Activated CD4-positive, alpha-beta T cell treated with anti-CD3 and anti-CD28 coated beads, Interleukin-2, Interleukin-4, amounts not matched to agents 100 ng/mL and 50 ng/mL, durations not matched to agents 16 hours and 8 hours (primary cell): ENCODE measurements around the gene DLGAP1.

Source experiments
- DNase-seq: peaks from one replicate; pipeline ENCODE4 v3.0.0-alpha.2; 2020; ENCODE audit warnings: low spot score

Gene DLGAP1

GRCh38 chr18:3773303-3773702 lies 681.8 kb downstream of the DLGAP1 start:
- no peak for DNase-seq

GRCh38 chr18:3771121-3771971 lies 683.8 kb downstream of the DLGAP1 start:
- peak; percentile 81 for DNase-seq

GRCh38 chr18:3761266-3761665 lies 693.8 kb downstream of the DLGAP1 start:
- DNase-seq: no peak

- DNase-seq: no peak
Observed at GRCh38 chr18:3760741-3761140, 694.4 kb downstream of the DLGAP1 start.

GRCh38 chr18:3759099-3759498 lies 696.0 kb downstream of the DLGAP1 start:
- DNase-seq: no peak

GRCh38 chr18:3758531-3758930 lies 696.6 kb downstream of the DLGAP1 start:
- DNase-seq: no peak

- DNase-seq: no peak
Observed at GRCh38 chr18:3757361-3757760, 697.7 kb downstream of the DLGAP1 start.

GRCh38 chr18:3753106-3753505 lies 702.0 kb downstream of the DLGAP1 start:
- DNase-seq: no peak

- no peak for DNase-seq
Observed at GRCh38 chr18:3748086-3748485, 707.0 kb downstream of the DLGAP1 start.

GRCh38 chr18:3747176-3747973 lies 707.7 kb downstream of the DLGAP1 start:
- no peak for DNase-seq

GRCh38 chr18:3742541-3742940 lies 712.6 kb downstream of the DLGAP1 start:
- DNase-seq: no peak

GRCh38 chr18:3741333-3741732 lies 713.8 kb downstream of the DLGAP1 start:
- DNase-seq: no peak

GRCh38 chr18:3728704-3729437 lies 726.2 kb downstream of the DLGAP1 start:
- DNase-seq: no peak

GRCh38 chr18:3727274-3727673 lies 727.8 kb downstream of the DLGAP1 start:
- no peak for DNase-seq

GRCh38 chr18:3726238-3726951 lies 728.7 kb downstream of the DLGAP1 start:
- DNase-seq: no peak

GRCh38 chr18:3725115-3725514 lies 730.0 kb downstream of the DLGAP1 start:
- no peak for DNase-seq

GRCh38 chr18:3723554-3723953 lies 731.6 kb downstream of the DLGAP1 start:
- no peak for DNase-seq

GRCh38 chr18:3722649-3723433 lies 732.3 kb downstream of the DLGAP1 start:
- no peak for DNase-seq

- DNase-seq: no peak
Observed at GRCh38 chr18:3721771-3722648, 733.1 kb downstream of the DLGAP1 start.
